Uterus (tissue), 2 donors: Measurements from ENCODE around the gene CDKN1B.

Experiments
- CTCF ChIP-seq, 4 experiments: fragments of 200-600 bp in 2 of 4; fragments of 450-650 bp in 2 of 4; sonication (generic) in 2 of 4; IDR thresholded peaks; one replicate each; pipeline ENCODE4 v1.5.1; 2016 to 2019; ENCODE audit warnings: antibody characterized with exemption in 4 of 4, mild to moderate bottlenecking in 2 of 4, moderate library complexity in 1 of 4
- POLR2A ChIP-seq, 2 donors: fragments of 450-650 bp; IDR thresholded peaks; one replicate each; pipeline ENCODE4 v1.6.1; 2016; ENCODE audit warnings: antibody characterized with exemption in 2 of 2, mild to moderate bottlenecking in 1 of 2, moderate library complexity in 1 of 2

GRCh38 chr12:12755923-12756322 is 38.8 kb downstream of the CDKN1B start:
- no peak for TF ChIP-seq CTCF (IDR thresholded peaks at IDR 0.05)
- no peak for TF ChIP-seq POLR2A (IDR thresholded peaks at IDR 0.05)
